NCI-H2196 (cell line): ENCODE measurements around the gene MYRF.
A peak's percentile ranks its signal among the peaks of the same experiment; 100 is the strongest.

Experiments used
- DNase-seq: peaks from one replicate; lab custom pipeline; 2025; ENCODE audit not compliant: unreplicated experiment; lab: John Stamatoyannopoulos, UW

MYRF gene

DNA sequence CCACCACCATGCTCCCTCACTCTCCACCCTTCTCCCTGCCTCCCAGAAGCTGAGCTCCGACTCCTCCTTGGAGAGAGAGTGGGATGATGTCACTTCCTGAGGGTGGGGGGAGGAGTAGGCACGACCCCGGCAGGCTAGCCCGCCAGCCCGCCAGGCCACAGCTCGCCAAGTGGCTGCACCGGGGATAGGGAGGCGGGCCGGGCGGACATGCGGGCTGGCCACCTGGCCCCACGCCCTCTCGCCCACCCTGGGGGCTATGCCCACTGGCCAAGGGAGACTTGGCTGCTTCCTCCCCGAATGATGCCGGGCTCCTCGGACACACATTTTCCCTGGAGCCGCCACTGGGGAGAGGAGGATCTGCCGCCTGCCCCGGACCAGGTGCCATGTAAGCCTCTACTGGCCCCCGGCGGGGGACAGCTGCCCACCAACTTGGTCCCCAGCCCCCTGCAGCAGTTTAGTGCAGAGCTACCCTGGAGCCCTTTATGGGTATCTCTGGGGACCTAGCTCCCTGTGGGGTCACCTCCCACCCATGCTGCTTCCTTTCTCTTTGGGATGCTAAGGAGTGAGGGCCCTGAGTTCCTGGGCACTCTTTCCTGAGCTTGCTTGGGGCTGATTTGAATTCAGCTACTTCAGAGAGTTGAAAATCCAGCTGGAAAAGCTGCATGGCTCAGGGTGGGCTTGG lies 33.7 kb upstream of the MYRF start:
- DNase-seq = no peak

- DNase-seq = no peak
These were observed 32.5 kb upstream of the MYRF start for GRCh38 chr11:61719978-61720377.

- no peak for DNase-seq
These were observed 31.8 kb upstream of the MYRF start for GRCh38 chr11:61720597-61720996.

DNA sequence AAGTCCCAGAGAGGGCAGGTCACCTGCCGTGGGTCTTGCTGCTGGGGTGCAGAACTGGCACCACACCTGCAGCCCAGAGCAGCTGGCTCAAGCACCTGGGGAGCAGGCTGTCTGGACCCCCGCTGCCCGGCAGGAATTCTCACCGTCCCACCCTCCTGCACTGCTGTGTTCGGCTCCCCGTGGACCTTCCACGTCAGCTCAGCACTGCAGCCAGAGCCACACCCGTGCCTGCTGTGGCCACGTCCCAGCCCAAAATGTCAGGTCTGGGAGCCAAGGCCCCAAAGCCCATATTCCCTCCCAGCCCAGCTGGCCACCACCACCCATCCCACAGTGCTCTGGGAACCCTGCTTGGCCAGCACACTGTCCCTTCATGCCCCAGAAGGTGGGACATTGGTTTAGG lies 28.0 kb upstream of the MYRF start:
- DNase-seq = no peak

- DNase-seq = no peak
These were observed 26.6 kb upstream of the MYRF start for GRCh38 chr11:61725781-61726231.

- no peak for DNase-seq
These were observed 25.7 kb upstream of the MYRF start for GRCh38 chr11:61726775-61727174.

DNA sequence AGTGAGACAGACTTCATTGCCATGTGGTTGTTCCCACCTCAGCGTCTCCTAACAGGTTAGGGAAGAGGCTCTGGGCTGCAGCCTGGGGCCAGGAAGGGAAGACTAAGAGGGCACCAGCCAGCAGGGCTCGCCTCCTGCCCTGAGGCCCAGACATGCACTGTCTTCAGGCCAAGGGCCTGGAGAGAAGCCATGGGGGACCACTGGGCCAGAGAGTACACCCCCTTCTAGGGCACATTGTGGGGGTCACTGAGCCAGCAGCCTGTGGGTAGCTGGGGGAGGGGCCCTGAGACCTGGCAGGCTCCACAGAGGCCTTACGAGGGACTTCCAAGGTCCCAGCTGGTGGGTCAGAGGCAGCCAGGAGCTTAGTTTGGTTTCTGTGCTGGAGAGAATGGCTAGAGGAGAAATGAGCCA lies 25.0 kb upstream of the MYRF start:
- no peak for DNase-seq

DNA sequence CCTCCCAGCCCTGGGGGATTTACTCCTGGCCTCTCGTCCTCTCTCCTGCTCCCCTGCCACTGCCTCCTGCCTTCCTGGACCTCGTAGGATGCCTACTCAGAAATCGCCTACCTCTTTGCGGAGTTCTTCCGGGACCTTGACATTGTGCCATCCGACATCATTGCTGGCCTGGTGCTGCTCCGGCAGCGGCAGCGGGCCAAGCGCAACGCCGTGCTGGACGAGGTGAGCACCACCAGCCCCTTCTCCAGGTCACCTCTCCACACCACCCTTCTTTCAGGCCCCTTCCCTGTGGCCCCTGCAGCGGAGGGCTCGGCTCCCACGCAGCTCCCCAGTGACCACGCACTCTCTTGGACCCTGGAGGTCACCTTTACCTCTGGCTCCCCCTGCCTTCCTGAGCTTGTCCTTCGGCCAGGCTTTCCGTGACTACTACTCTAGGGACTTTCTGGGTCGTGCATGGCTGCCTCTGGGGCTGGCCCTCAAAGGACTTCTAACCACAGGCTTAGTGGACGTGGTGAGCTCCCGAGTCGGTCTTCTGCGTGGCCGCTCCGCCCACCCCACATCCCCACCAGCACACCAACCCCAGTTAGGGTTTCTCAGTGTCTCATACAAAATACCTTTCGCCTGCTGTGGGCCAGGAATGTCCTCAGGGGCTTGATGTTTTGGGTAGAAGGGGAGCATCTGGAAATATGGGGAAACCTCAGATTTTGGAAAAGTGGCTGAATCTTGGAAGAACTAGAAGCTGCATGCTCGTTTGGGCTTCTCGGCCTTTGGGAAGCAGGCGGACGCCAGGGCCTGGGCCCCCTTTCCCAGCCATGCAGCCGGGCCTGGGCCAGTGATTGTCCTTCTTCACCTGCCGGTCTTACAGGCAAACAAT lies 24.1 kb upstream of the MYRF start:
- no peak for DNase-seq

- DNase-seq = no peak
These were observed 23.6 kb upstream of the MYRF start for GRCh38 chr11:61728940-61729219.

GRCh38 chr11:61730240-61730994 lies 22.0 kb upstream of the MYRF start:
- peak; percentile 81 for DNase-seq

DNA sequence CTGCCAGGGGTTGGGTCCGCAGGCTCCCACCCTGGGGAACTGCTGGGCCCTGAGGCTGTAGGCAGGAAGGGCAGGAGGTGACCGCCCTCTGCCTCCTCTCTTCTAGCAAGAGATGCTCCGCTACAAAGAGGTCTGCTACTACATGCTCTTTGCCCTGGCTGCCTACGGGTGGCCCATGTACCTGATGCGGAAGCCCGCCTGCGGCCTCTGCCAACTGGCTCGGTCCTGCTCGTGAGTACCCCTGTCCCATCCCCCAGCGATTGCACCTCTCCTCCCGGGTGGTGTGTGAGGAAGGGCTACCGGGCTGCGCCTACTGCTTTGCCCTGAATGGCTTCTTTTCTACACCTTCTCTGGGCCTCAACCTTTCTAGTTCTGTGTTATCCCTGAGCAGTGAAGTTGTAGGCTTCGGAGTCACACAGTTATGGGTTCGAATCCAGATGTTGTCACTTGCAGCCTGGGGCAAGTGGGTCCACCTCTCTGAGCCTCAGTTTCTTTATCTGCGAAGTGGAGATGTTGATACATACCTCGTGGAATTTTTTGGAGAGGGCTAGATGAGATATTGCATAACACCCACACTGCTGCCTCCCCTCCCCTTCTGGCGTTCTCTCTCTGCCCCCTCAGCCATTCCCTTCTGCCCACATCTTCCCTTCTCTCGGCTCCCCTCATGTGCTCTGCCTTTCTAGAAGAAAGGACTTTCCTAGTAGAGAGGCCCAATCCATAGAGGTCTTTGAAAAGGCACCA lies 21.1 kb upstream of the MYRF start:
- DNase-seq = no peak

- no peak for DNase-seq
These were observed 20.3 kb upstream of the MYRF start for GRCh38 chr11:61731952-61732675.

DNA sequence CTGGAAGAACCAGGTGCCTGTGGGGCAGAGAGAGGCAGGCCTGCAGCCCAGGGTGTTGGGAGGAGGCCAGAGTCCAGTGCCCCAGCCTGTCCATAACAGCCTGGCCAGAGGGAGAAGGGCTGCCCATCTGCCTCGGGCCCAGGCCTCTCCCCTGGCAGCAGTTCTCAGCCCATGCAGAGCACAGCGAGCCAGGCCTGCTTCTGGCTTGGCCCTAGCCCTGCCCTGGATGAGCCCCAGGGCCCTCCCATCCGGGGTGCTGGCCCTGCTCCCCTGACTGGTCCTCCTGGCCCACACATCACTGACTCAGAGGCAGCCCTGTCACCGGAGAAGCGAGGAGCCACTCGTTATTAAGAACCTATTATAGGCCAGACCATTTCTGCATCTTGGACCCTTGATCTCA lies 19.7 kb upstream of the MYRF start:
- DNase-seq = no peak

- DNase-seq = peak; percentile 90
These were observed 19.1 kb upstream of the MYRF start for GRCh38 chr11:61733120-61733978.

DNA sequence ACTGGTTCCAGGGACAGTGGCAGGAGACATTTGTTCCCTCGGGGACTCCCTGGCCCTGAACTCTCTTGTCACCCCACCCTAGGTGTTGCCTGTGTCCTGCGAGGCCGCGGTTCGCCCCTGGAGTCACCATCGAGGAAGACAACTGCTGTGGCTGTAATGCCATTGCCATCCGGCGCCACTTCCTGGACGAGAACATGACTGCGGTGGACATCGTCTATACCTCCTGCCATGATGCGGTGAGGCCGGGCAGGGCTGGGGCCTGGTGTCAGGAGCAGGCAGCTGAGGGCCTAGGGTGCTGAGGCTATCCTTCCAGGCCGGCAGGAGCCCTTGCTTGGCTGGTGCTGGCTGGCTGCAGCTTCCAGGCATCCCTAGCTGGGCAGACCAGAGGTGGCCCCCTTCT lies 17.7 kb upstream of the MYRF start:
- no peak for DNase-seq

- no peak for DNase-seq
These were observed 17.0 kb upstream of the MYRF start for GRCh38 chr11:61735391-61735790.

DNA sequence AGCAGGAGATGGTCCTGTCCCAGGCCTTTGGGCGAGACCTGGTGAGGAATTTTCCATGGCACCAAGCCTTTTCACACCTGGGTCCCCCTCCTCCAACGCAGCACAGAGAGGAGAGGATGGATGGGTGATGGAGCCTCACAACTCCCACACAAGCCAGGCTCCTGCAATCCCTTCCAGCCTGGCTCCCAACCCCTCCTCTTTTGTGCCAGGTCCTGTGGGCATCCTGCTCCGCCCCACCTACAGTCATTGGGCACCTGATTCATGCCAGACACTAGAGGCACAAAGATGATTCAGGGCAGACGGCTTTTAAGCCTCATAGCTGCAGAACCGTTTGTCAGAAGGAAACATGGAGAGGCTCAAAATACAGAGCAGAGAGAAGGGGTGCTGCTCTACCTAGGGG lies 16.1 kb upstream of the MYRF start:
- DNase-seq = no peak

DNA sequence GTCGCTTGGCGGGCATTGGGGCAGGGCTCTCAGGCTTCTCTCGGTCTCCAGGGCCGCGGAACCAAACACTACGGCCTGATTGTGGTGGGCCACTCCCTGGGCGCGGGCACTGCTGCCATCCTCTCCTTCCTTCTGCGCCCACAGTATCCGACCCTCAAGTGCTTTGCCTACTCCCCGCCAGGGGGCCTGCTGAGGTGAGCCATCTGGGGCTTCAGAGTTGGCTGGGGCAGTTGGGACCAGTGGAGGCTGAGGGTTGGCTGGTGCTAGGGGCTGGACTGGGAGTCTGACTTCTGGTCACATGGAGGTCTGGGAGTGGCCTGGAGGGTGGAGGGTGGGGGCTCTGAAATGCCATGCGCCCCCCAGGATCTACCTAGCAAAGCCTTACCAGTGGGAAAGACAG lies 15.3 kb upstream of the MYRF start:
- DNase-seq = no peak

- DNase-seq = no peak
These were observed 14.6 kb upstream of the MYRF start for GRCh38 chr11:61737636-61738386.
